Lower leg skin (tissue), 4 donors: ENCODE measurements around the gene DDX42. TPM values are rescaled to one million over a fixed set of nuclear protein-coding genes. Genes with fewer than 3 reads are reported as not detected.

Experiments used
- DNase-seq, 2 donors: peaks; one replicate each; pipeline ENCODE4 v3.0.0-alpha.2; 2019; ENCODE audit warnings: low spot score in 2 of 2
- H3K4me3 ChIP-seq: fragments of 200-600 bp; sonication (generic); 2 replicates; pipeline ENCODE4 v1.5.1; 2017; ENCODE audit warnings: mild to moderate bottlenecking, low read depth; ENCODE audit not compliant: poor library complexity, severe bottlenecking
- CTCF ChIP-seq, 3 donors: fragments of 450-650 bp; IDR thresholded peaks; one replicate each; pipeline ENCODE4 v1.5.1; 2016; ENCODE audit warnings: antibody characterized with exemption in 3 of 3, mild to moderate bottlenecking in 3 of 3, moderate library complexity in 2 of 3
- POLR2A ChIP-seq, 2 donors: fragments of 450-650 bp; IDR thresholded peaks; one replicate each; pipeline ENCODE4 v1.6.1; 2016 to 2017; ENCODE audit warnings: antibody characterized with exemption in 2 of 2, mild to moderate bottlenecking in 1 of 2, moderate library complexity in 1 of 2
- WGBS, 2 donors: methylation state at CpG; one replicate each; pipeline ENCODE4 v1.1.5; 2018; 5-methylcytosine and 5-hydroxymethylcytosine counted together
- intact Hi-C: fragments of 100-400 bp; cut with DNase I; formaldehyde crosslinking; loops from one replicate; pipeline ENCODE4 v1.15.0; 2023; ENCODE audit warnings: low total_unique reads
- total RNA-seq, 4 donors: library from RNA; depleted of rRNA; stranded (reverse); fragments of >200 nt; gene quantifications; one replicate each; pipeline ENCODE4 v1.1.0, GENCODE V29; 2016

Gene DDX42
- total RNA-seq, 4 donors from 2014 or later = 59.1 to 87.4 (median 64.0) TPM

DNA sequence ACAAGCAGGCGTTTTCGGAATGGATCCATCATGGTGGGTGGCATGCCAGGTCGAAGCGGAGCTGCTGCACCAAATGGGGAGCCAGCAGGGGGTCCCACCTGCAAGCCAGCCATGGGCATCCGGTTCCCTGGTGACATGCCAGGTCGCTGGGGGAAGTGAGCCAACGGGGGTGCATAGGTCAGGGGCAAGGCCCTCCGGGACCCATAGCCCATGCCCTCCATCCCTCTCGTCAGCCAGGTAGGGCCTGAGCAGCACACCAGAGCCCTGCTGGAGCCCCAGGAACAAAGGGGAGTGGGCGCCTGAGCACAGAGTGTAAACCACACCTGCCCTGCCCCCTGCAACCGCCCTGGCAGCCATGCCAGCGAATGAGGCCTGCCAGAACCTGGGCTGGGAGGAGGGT lies 63.5 kb downstream of the DDX42 start:
- intact Hi-C loops = no loop called here
- WGBS, 2 donors = 68 to 72% methylated on average over 9 to 11 of the region's 12 CpGs
- no peak overlapping the region for H3K4me3 ChIP-seq
- TF ChIP-seq POLR2A (IDR thresholded peaks at IDR 0.05) (no peak), CTCF (IDR thresholded peaks at IDR 0.05) (no peak)
- no peak for DNase-seq

GRCh38 chr17:63837962-63838600 lies 64.1 kb downstream of the DDX42 start:
- DNase-seq = no peak
- H3K4me3 ChIP-seq = no peak overlapping the region
- WGBS, 2 donors = 53 to 56% methylated on average over 4 to 5 of the region's 5 CpGs
- intact Hi-C loops = no loop called here
- TF ChIP-seq CTCF (IDR thresholded peaks at IDR 0.05) (no peak), POLR2A (IDR thresholded peaks at IDR 0.05) (no peak)

- no peak overlapping the region for H3K4me3 ChIP-seq
- 13 to 29% methylated on average over 7 of the region's 7 CpGs for whole genome bisulfite sequencing, 2 donors
- TF ChIP-seq POLR2A (IDR thresholded peaks at IDR 0.05) (no peak), CTCF (IDR thresholded peaks at IDR 0.05) (no peak)
- DNase-seq = peak; percentile 96 to 99
- intact Hi-C loops = no loop called here
These were observed 64.7 kb downstream of the DDX42 start for GRCh38 chr17:63838631-63839171.

DNA sequence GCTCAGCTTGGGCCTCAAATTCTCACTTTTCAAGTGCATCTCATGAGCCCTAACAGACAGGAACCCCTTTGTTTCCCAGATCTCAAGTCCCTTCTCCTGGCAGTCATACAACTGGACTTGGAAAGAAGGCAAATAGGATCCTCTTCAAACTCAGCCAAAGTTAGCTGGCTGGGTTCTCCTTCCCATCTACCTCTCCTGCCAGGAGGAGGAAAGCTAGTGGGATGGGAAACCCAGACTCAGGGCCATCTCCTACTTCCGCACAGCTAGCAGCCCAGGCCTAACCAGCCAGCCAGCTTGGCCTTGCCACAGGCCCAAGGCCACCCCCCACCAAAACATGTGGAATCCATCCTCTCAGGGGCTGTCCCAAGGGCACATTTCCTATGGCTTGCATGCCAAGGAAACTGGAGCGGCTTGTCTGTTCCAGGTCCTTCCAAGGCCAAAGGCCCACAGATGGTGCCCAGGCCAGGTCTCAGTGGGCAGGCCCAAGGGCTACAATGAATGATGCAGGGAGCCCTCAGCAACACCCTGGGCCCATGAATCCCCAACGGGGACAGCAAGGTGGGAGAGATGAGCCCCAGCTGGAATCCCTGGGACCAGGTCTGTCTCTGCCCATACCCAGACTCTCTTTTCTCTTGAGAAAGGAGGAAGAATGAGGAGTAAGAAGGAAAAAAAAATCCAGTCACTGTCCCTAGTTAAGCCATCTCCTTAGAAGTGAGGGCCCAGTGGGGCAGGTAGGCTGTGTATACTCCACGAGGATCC lies 66.8 kb downstream of the DDX42 start:
- TF ChIP-seq POLR2A (IDR thresholded peaks at IDR 0.05) (no peak), CTCF (IDR thresholded peaks at IDR 0.05) (no peak)
- intact Hi-C loops = no loop called here
- H3K4me3 ChIP-seq = peak overlapping the region; percentile 90
- DNase-seq = no peak
- WGBS, 2 donors = 22 to 33% methylated on average over 4 of the region's 4 CpGs

DNA sequence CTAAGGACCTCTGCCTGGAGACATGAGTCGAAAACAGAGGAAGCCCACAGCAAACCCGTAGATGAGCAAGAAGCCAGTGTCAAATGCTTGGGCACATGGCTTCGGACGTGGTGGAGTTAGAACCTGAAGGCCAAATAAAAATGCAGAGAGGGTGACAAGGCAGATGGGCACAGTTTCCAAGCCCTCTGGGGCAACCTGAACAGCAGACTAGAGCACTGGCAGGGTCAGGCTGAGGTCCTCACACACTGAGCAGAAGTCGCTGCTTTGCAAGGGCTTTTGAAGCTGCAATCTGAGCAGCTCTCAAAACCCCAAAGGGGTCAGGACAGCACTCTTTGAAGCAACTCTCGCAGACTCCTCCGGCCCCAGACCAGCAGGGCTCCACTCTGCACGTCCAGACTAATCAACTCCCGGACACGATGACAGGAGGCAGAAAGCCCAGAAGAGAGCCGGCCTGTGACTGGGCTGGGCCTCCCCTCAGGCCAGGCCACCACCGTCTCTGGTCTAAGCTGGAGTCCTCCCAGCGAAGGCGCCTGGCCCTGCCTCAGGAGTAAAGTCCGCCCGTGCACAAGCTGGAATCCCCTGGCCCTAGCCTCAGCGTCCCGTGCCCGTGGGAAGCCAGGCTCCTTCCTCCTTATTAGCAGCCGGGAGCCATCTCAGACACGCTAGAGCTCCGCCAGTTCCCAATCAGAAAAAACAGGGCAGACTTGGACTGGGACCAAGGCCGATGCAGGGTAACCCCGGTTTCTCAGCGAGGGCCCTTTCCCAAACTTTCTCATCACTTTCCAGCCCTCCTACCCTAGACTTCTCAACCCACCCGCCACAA lies 67.6 kb downstream of the DDX42 start:
- H3K4me3 ChIP-seq = peak overlapping the region; percentile 90
- WGBS, 2 donors = 2 to 3% methylated on average over 20 to 26 of the region's 26 CpGs
- no peak for TF ChIP-seq POLR2A (IDR thresholded peaks at IDR 0.05)
- TF ChIP-seq CTCF (IDR thresholded peaks at IDR 0.05) = no peak
- peak; percentile 64 to 93 for DNase-seq
- intact Hi-C loops = no loop called here
